ENCODE data around the gene DCDC2C.

DCDC2C gene

DNA sequence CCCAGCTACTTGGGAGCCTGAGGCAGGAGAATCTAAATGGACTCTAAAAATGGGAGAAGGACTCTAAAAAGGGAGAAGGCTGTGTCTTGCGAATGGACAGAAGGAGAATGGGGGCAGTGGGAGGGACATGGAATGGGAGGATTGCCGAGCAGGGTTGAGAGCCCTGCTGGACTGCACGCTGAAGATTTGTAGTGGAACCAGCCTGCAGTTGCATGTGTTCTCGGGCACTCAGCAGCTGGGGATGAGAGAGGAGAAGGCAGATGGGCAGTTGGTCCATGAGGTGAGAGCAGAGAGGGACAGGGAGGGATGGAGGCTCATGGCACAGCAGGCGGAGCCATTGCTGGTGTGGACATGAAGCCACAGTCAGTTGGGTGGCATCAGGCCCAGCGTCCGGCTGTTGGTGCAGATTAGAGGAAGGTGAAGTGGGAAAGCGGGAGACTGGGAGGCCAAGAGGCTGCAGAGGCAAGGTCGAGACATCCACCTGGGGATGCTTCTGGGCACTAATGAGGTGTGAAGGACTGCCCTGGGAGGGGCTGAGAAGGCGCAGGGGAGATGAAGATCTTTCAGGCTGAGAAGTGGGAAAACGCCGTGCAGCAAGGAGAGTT is 40.7 kb downstream of the DCDC2C start:
- no peak for DNase-seq (ENCODE audit: low spot score)

GRCh38 chr2:3745920-3746319 is 42.5 kb downstream of the DCDC2C start:
- DNase-seq (ENCODE audit: low spot score): no peak

DNA sequence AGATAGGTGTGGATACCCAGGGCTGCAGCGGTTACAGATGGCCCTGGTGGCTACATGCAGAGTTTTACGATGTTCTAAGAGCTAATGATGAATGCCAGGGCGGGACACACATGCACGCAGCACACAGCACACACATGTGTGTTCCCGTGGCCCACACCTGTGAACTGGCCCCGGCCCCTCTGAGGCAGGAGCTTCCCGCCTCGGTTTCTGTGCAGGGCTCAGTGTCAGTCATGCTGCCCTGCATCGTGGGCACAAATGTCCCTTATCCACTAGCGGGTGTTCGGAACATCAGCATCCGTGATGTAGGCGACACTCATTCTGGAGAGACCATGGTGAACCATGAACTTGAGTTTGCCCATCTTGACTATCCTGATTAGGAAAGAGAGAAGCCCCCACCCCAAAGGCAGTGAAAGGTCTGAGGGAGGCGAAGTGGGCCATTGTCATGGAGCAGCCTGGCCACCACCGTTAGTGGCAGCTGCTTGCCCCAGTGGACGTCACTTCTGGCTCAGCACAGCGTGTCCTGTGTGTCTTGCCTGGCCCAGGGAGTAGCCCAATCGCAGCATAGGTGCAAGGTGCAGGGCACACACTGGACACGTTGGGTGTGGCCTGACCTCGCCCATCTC is 43.8 kb downstream of the DCDC2C start:
- DNase-seq (ENCODE audit: low spot score): no peak

DNA sequence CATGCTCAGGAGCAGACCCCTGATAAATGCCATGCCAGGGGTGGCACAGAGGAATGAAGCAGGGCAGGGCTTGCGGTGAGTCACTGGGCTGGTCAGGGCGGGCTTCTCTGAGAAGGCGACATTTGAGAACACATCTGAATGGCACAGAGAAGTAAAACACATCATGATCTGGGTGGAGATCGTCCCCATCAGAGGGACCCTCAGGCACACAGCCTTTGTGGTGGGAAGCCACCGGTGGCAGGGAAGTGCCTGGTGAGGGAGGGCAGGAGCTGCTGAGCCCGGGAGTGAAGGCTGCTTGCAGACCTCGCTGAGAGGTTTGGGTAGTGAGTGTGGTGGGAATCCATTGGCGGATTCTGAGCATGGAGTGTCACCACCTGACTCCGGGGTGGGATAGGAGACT is 44.5 kb downstream of the DCDC2C start:
- no peak for DNase-seq (ENCODE audit: low spot score)

- no peak for DNase-seq (ENCODE audit: low spot score)
These were observed 45.8 kb downstream of the DCDC2C start for GRCh38 chr2:3749201-3749600.

- no peak for DNase-seq (ENCODE audit: low spot score)
These were observed 47.9 kb downstream of the DCDC2C start for GRCh38 chr2:3751251-3751650.

- no peak for DNase-seq (ENCODE audit: low spot score)
These were observed 48.4 kb downstream of the DCDC2C start for GRCh38 chr2:3751806-3752205.

GRCh38 chr2:3752376-3752775 is 49.0 kb downstream of the DCDC2C start:
- DNase-seq (ENCODE audit: low spot score): no peak

DNA sequence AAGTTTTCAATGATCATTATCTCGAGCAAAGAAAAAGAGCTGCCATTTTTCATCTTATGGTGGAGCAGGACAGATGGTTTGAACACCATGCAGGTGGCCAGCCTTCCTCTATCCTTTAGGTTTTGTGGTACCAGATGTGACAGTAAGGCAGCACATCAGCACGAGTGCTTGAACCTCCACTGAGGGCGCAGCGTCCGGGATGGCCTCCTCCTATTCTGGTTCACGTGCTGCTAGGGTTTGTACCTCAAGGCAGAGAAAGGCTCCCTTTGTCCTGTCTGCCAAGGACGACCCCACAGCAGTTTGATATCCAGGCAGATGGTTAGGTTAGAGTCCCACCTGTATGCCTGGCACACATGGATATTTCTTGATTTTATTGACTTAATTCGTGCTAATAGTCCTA is 50.2 kb downstream of the DCDC2C start:
- no peak for DNase-seq (ENCODE audit: low spot score)

GRCh38 chr2:3754280-3754679 is 50.9 kb downstream of the DCDC2C start:
- DNase-seq (ENCODE audit: low spot score): no peak

- DNase-seq (ENCODE audit: low spot score): no peak
These were observed 51.4 kb downstream of the DCDC2C start for GRCh38 chr2:3754795-3755194.

GRCh38 chr2:3755277-3755676 is 51.9 kb downstream of the DCDC2C start:
- no peak for DNase-seq (ENCODE audit: low spot score)

GRCh38 chr2:3756306-3756705 is 52.9 kb downstream of the DCDC2C start:
- no peak for DNase-seq (ENCODE audit: low spot score)

- no peak for DNase-seq (ENCODE audit: low spot score)
These were observed 55.5 kb downstream of the DCDC2C start for GRCh38 chr2:3758906-3759305.

DNA sequence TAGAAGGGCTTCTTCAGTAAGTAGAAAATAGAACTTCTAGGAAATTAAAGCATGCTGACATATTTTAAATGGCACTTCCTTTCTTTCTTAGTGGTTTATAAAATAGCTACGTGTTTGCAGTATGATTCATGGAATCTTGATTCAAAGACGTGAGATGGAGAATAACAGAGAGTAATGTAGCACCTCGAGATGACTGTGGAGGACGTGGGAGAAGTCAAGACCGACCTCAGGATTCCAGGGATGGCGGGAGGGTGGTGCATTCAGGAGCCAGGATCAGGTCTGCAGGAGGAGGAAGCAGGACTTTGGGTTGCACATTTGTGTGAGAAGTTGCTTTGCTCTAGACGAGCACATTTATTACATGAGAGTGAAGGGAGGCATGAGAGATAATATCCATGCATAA is 56.0 kb downstream of the DCDC2C start:
- no peak for DNase-seq (ENCODE audit: low spot score)

DNA sequence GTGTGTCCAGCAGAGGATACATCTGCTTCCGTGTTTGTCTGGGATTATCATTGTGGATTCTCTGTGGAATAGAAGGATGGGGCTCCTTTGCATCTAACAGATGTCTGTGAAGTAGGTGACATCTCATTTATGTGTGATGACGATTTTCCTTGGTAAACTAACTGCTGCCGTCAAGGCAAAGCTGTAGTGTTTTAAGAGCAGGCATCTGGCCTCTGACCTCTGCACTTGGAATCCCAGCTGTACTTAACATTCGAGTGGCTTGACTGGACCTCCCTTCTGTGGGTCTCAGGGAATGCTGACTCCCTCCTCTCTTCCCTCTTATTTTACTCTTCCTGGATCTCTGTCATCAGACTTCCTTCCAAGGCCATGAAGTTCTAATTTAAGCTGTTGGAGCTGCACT is 56.4 kb downstream of the DCDC2C start:
- no peak for DNase-seq (ENCODE audit: low spot score)

DNA sequence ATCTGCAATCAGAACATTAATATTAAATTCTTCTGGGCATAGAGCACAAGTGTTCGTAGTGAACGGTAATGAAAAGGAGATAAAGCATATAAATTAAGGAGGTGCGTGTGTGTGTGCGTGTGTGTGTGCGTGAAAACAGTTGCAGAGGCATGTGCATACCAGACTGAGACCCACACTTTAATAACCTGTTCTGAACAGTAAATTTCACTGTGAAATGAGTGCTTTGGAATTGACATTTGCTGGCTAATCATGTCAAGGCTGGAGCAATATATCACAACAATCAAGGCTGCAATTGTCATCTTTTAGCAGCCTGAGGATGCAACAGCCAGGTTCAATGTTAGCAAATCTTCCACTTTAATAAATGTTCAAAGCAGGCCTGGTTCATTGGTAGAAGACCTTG is 57.9 kb downstream of the DCDC2C start:
- DNase-seq (ENCODE audit: low spot score): no peak

- no peak for DNase-seq (ENCODE audit: low spot score)
These were observed 59.5 kb downstream of the DCDC2C start for GRCh38 chr2:3762771-3763447.

GRCh38 chr2:3766824-3767223 is 63.4 kb downstream of the DCDC2C start:
- DNase-seq (ENCODE audit: low spot score): no peak

GRCh38 chr2:3768960-3769765 is 65.8 kb downstream of the DCDC2C start:
- no peak for DNase-seq (ENCODE audit: low spot score)

DNA sequence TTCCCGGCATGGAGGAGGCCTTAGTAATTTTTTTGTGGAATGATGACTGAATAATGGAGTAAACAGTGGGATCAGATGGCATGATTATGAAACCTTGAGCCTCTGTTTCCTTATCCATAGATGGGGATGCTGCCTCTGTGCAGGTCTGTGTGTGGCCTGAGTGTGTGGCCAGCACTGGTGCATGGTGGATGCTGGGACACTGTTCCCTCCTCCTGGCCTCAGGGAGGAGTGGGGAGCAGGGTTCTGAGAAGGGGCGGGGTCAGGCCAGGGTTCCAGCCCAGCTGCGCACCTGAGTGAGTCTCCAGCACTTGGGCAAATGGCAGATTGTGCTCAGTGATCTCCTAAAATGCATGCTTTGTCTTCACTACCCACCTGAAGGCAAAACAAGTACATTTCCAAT is 66.4 kb downstream of the DCDC2C start:
- no peak for DNase-seq (ENCODE audit: low spot score)

DNA sequence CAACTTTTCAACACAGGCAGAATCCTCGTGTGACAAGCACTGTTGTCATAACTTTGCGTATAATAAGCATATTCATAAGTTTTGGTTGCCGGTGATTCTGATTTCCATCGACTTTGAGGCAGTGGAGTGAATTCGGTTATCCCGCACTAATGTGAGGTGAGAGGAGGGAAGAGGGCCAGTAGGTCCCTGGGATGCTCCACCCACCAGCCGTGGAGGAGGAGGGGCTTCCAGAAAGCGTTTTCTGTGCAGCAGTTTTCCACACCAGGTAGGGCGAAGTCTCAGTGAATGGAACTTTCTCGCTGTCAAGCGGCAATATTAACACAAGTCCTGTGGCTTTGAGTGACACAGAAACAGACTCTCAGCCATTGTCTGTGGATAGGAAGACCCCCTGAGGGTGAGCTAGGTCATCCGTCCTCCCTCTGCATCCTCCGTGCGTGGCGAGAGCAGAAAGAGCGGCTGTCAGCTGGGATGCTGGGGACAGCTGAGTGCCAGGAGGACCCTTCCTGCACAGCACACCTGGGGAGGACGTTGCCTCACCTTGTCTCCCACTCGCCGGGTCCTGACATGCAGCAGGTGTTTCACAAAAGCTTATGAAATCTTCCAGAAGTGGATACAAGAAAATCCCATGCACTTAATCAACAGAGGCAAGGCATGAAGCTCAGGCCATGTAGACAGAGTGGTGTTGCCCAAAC is 67.5 kb downstream of the DCDC2C start:
- no peak for DNase-seq (ENCODE audit: low spot score)

Data from germinal center (tissue), 1 donor.